Vagina (tissue), 2 donors: ENCODE results near the gene EXOC6B.

Experiments used
- POLR2A ChIP-seq, 2 donors: fragments of 450-650 bp; IDR thresholded peaks; one replicate each; pipeline ENCODE4 v1.6.1; 2017; ENCODE audit warnings: antibody characterized with exemption in 2 of 2, mild to moderate bottlenecking in 2 of 2, moderate library complexity in 2 of 2
- TF ChIP-seq, protein P1 (sequence below), 3 experiments: fragments of 450-650 bp in 2 of 3; fragments of 200-600 bp in 1 of 3; sonication (generic) in 1 of 3; IDR thresholded peaks; one replicate each; pipeline ENCODE4 v1.5.1; 2017 to 2019; ENCODE audit warnings: antibody characterized with exemption in 3 of 3, mild to moderate bottlenecking in 2 of 3, moderate library complexity in 2 of 3

- TF ChIP-seq, protein P1, sequence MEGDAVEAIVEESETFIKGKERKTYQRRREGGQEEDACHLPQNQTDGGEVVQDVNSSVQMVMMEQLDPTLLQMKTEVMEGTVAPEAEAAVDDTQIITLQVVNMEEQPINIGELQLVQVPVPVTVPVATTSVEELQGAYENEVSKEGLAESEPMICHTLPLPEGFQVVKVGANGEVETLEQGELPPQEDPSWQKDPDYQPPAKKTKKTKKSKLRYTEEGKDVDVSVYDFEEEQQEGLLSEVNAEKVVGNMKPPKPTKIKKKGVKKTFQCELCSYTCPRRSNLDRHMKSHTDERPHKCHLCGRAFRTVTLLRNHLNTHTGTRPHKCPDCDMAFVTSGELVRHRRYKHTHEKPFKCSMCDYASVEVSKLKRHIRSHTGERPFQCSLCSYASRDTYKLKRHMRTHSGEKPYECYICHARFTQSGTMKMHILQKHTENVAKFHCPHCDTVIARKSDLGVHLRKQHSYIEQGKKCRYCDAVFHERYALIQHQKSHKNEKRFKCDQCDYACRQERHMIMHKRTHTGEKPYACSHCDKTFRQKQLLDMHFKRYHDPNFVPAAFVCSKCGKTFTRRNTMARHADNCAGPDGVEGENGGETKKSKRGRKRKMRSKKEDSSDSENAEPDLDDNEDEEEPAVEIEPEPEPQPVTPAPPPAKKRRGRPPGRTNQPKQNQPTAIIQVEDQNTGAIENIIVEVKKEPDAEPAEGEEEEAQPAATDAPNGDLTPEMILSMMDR (IDR thresholded peaks at IDR 0.05), result no peak
- no peak for TF ChIP-seq POLR2A (IDR thresholded peaks at IDR 0.05)
These were observed 292.1 kb downstream of the EXOC6B start for GRCh38 chr2:72533765-72534164.
